Activated CD8-positive, alpha-beta memory T cell treated with anti-CD3 and anti-CD28 coated beads for 4 hours (primary cell): Measurements from ENCODE around the gene LRIG3.
"Not testable (repeated sequence)": the region's sequence is repeated elsewhere in the genome, so short reads cannot be mapped to it uniquely, and the experiment has no call there.

ENCODE experiments used
- DNase-seq, 2 donors: peaks; one replicate each; pipeline ENCODE4 v3.0.0-alpha.2; 2020; ENCODE audit warnings: low read depth in 2 of 2

Gene LRIG3

GRCh38 chr12:58901664-58902063, 18.6 kb downstream of the LRIG3 start:
- no peak for DNase-seq

DNA sequence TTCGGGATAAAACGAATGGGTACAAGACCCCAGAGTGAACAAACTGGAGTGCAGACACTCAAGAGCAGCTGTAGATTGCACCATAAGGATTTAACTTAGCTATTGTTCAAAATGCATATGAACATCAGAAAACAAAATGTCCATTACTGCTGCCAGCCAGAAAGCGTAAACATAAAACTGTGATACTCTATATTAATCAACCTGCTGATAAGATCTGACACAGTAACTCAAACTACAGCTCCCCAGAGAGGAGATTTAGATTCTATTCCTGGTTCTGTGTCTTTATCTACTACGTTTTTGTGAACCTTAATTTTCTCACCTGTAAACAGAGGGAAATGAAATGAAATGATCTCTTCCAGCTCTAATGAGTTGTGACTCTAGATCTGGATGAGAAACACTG, 22.3 kb downstream of the LRIG3 start:
- DNase-seq: no peak

GRCh38 chr12:58896278-58896677, 24.0 kb downstream of the LRIG3 start:
- no peak for DNase-seq

- DNase-seq: no peak
These were observed 25.3 kb downstream of the LRIG3 start for GRCh38 chr12:58895053-58895452.

DNA sequence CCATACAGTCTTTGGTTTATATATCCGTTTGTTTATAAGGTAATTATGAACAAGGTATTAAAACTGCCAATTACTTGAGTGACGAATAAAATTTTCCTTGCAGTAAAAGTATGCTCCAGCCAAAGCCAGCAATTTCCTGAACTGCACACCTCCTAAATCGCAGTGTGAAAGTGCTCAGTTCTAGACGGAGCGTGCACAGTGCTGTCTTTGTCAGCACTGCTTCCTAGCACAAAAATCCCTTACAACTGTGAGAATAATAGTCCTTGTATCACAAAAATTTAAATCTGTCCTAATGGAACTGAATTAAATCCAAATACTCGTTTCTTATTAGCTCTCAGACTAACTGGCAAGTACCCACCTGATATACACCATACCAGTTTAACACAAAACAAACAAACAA, 26.3 kb downstream of the LRIG3 start:
- no peak for DNase-seq

GRCh38 chr12:58893495-58893894, 26.8 kb downstream of the LRIG3 start:
- no peak for DNase-seq

- DNase-seq: no peak
These were observed 30.7 kb downstream of the LRIG3 start for GRCh38 chr12:58889557-58889956.

DNA sequence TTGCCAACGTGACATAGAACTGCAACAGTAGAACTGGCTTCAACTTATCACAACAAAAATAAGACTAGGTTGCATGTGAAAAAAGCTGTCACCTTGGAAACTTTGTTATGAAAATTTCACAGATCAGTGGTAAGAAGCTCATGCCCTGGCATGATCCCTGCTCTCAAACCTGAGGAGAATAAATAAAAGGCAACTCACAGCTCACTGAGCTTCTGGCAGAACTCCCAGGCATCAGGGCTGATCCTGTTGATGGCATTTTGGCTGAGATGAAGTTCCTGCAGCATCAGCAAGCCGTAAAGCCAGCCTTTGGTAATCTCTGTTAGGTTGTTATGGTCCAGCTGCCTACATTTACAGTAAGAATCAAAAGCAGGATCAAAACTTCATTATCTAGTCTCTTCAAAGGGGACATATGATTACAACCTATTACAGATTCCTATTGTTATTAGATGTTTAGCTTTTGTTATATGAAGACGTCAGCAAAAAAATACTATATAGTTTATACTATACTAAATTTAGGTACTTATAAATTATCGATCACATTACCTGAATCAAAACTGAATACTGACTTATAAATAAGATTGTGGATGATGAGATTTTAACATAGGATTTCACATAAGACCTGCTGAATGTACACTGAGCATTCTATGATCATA, 32.0 kb downstream of the LRIG3 start:
- no peak for DNase-seq

GRCh38 chr12:58887068-58887467, 33.2 kb downstream of the LRIG3 start:
- DNase-seq: no peak

GRCh38 chr12:58886474-58886873, 33.8 kb downstream of the LRIG3 start:
- no peak for DNase-seq

- DNase-seq: no peak
These were observed 35.4 kb downstream of the LRIG3 start for GRCh38 chr12:58884916-58885315.

DNA sequence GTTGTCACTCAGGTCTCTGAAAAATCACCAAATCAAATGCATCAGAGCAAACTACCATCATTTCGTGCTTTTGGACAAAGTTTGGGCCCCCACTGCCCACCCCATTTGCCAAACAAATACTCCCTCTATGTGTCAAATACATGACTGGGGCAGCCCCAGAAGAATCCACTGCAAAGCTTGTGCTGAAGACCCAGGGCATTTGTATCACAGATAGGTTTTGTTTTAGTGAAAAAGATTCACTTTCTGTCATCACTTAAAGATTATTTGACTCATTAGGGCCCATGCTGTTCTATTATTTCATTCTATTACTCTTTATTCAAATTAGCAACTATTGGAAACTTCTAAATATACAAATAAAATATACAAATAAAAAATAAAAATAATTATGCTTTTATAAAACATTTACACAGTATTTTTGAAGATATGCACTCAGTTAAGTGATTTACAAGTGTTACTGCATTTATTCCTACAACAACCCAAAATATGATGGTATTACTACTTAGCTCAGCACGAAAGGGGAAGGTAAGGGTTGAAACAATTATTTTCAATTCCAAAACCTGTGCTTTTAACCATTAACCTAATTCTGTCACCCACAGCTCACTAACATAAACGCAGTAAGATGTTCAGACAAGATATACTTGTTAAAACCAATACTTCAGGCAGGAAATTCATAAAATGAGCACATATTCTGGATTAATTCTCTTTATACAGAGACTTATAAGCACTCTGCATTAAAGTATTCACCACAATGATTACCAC, 36.5 kb downstream of the LRIG3 start:
- no peak for DNase-seq

DNA sequence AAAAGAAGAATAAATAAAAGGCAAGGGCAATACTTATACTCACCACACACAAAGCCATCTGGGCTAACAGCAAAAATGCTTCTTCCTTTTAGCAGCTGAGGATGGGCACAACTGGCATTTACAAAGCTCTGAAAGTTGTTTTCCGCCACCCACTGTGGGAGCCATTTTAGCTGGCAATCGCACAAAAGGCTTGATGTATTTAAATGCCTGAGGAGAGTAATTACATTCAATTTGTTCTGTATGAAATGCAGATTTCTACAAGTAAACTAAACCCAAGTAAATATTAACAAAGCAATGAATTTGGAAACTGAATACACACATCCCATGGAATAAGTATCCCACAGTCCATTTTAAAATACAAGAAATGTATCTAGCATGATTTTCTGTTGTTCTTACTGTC, 37.5 kb downstream of the LRIG3 start:
- DNase-seq: no peak

GRCh38 chr12:58881816-58882215, 38.5 kb downstream of the LRIG3 start:
- no peak for DNase-seq

DNA sequence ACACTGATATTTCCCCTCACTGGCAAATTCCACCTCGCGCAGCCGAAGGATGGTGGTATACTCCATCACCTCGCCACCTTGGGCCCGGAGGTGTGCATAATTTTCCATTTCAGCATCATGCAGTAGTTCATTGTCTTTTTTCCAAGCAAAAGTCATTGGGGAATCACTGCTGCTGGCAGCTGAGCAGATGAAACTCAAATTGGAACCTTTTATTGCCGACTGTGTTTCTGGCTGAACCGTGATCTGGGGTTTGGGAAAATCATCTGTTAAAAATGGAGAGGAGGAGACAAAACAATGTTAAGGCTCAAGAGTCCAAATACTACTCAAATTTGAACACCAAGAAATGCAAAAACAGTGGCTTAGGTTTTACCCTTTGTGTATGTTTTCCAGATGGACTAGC, 39.7 kb downstream of the LRIG3 start:
- DNase-seq: no peak

DNA sequence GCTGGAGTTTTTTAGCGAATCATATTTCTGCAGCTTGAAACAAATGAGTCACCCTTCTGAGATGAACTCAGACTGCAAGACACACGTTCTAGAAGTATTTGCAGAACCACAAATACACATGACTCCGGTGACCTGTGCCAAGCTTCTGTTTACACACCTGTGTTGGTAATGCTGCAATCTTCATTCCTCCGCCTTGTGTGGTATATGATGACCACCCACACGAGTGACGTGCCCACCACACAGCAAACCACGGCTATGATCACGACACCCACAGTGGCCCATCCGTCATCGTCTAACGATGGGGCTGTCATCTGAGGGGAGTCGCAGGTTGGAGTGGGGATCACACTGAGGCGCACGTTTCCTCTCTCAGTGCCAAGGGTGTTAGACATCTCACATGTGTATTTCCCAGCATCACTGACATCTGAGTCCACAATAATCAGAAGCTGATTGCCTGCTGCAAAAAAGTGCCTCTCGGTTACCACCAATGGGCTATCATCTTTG, 43.0 kb downstream of the LRIG3 start:
- no peak for DNase-seq

- DNase-seq: no peak
These were observed 46.8 kb downstream of the LRIG3 start for GRCh38 chr12:58873496-58873895.

DNA sequence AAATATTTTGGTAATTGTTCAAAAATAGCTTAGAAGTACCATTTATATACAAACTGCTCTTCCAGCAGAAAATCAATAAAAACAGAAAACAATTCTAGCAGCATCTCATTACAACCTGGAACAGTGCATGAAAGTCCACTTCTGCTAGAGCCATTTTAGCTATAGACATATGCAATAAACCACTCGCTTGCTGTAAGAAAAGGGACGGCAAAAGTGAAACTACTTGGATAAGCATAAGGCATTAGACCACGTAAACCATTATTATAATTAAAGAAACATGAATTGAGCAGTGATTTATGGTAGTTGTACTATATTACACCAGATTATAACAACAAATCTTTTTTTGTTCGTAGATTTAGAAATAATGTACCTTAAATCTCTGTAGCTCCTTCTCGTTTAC, 48.7 kb downstream of the LRIG3 start:
- DNase-seq: no peak

GRCh38 chr12:58870595-58870994, 49.7 kb downstream of the LRIG3 start:
- DNase-seq: no peak

DNA sequence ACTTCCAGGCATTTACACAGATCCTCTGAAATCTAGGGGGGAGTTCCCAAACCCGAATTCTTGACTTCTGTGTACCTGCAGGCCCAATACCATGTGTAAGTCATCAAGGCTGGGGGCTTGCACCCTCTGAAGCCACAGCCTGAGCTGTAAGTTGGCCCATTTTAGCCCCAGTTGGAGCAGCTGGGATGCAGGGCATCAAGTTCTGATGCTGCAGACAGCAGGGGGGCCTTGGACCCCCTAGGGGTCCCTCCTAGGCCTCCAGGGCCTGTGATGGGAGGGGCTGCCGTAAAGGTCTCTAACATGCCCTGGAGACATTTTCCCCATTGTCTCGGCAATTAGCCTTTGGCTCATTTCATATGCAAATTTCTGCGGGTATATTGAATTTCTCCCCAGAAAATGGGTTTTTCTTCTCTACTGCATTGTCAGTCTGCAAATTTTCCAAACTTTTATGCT, 59.5 kb downstream of the LRIG3 start:
- DNase-seq: no peak

GRCh38 chr12:58860056-58860787, 60.1 kb downstream of the LRIG3 start:
- DNase-seq: no peak

DNA sequence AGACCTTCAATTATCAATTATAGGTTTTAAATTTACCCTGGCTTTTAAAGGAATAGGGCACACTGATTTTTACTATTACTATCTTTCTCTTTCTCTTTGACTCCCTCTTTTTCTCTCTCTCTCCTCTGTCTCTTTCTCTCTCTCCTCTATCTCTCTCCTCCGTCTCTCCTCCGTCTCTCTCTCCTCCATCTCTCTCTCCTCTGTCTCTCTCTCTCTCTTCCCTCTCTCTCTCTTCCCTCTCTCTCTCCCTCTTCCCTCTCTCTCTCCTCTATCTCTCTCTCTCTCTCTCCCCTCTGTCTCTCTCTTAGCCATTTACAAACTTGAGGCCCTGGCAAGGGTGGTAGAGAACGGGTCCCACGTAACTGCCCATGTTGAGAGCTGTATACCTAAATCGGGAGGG, 62.3 kb downstream of the LRIG3 start:
- no peak for DNase-seq

- DNase-seq: not testable (repeated sequence)
These were observed 63.1 kb downstream of the LRIG3 start for GRCh38 chr12:58857206-58857605.
